Measurements from ENCODE around the gene CNTRL. TPM values are rescaled to one million over a fixed set of nuclear protein-coding genes. Genes with fewer than 3 reads are reported as not detected.
"Not testable (repeated sequence)": the region's sequence is repeated elsewhere in the genome, so short reads cannot be mapped to it uniquely, and the experiment has no call there.

The CNTRL gene
- total RNA-seq: 3.4 TPM
- long read RNA-seq, partial matches to known transcripts: 2 of 5 reads
- long read RNA-seq, other reads (novel, unspliced or antisense): 3 of 5 reads

GRCh38 chr9:121074370-121075250 is at the start of gene CNTRL:
TSS of gene CNTRL (plus strand) at chr9:121074955. CDS start at chr9:121088327, 13,372 bp downstream.
- Histone ChIP-seq H3K4me3 (peak within 1 kb of the TSS; percentile 90), H3K27me3 (ENCODE audit: low read depth) (no peaks in the 10 kb centered on the region), H3K36me3 (no peaks in the 10 kb centered on the region), H3K4me1 (peaks cover 24% of the 10 kb centered on the region), H3K9me3 (replicated peaks) (no peaks in the 10 kb centered on the region), H3K27ac (replicated peaks) (peak within 1 kb of the TSS; percentile 86)
- peak; percentile 90 for DNase-seq
- no peak for TF ChIP-seq CTCF (IDR thresholded peaks at IDR 0.05; ENCODE audit: borderline replicate concordance)
- intact Hi-C loops (cut with micrococcal nuclease): no loop called here

GRCh38 chr9:121026260-121026691 is 48.5 kb upstream of the CNTRL start:
- no peak for TF ChIP-seq CTCF (IDR thresholded peaks at IDR 0.05; ENCODE audit: borderline replicate concordance)
- intact Hi-C loops (cut with micrococcal nuclease): no loop called here
- DNase-seq: no peak
- Histone ChIP-seq H3K4me3 (no peak overlapping the region), H3K4me1 (no peaks in the 10 kb centered on the region), H3K27ac (replicated peaks) (no peak overlapping the region), H3K36me3 (no peaks in the 10 kb centered on the region), H3K9me3 (replicated peaks) (no peaks in the 10 kb centered on the region), H3K27me3 (ENCODE audit: low read depth) (no peaks in the 10 kb centered on the region)

- H3K36me3 ChIP-seq: no peaks in the 10 kb centered on the region
- no peak for DNase-seq
- no peaks in the 10 kb centered on the region for H3K9me3 ChIP-seq (replicated peaks)
- no peak overlapping the region for H3K27ac ChIP-seq (replicated peaks)
- intact Hi-C loops (cut with micrococcal nuclease): no loop called here
- H3K27me3 ChIP-seq (ENCODE audit: low read depth): no peaks in the 10 kb centered on the region
- no peak for TF ChIP-seq CTCF (IDR thresholded peaks at IDR 0.05; ENCODE audit: borderline replicate concordance)
- no peak overlapping the region for H3K4me3 ChIP-seq
- H3K4me1 ChIP-seq: no peaks in the 10 kb centered on the region
Measured at GRCh38 chr9:121026768-121027167, 48.0 kb upstream of the CNTRL start.

- H3K4me1 ChIP-seq; H3K27ac ChIP-seq (replicated peaks); H3K36me3 ChIP-seq: not testable (repeated sequence)
Measured at GRCh38 chr9:121028285-121028684, 46.5 kb upstream of the CNTRL start.

GRCh38 chr9:121029469-121029868 is 45.3 kb upstream of the CNTRL start:
- DNase-seq: no peak
- Histone ChIP-seq H3K4me1 (no peaks in the 10 kb centered on the region), H3K27ac (replicated peaks) (no peak overlapping the region), H3K27me3 (ENCODE audit: low read depth) (no peaks in the 10 kb centered on the region), H3K9me3 (replicated peaks) (no peaks in the 10 kb centered on the region), H3K36me3 (no peaks in the 10 kb centered on the region), H3K4me3 (no peak overlapping the region)
- intact Hi-C loops (cut with micrococcal nuclease): no loop called here
- no peak for TF ChIP-seq CTCF (IDR thresholded peaks at IDR 0.05; ENCODE audit: borderline replicate concordance)

More at GRCh38 chr9:121028285-121028684, 46.5 kb upstream of the CNTRL start:
- H3K4me3 ChIP-seq; H3K9me3 ChIP-seq (replicated peaks); intact Hi-C loops (cut with micrococcal nuclease); H3K27me3 ChIP-seq (ENCODE audit: low read depth); DNase-seq: not testable (repeated sequence)

GRCh38 chr9:121034529-121034928 is 40.2 kb upstream of the CNTRL start:
- H3K9me3 ChIP-seq (replicated peaks): peaks cover 4% of the 10 kb centered on the region
- H3K4me3 ChIP-seq: no peak overlapping the region
- intact Hi-C loops (cut with micrococcal nuclease): no loop called here
- no peaks in the 10 kb centered on the region for H3K4me1 ChIP-seq
- H3K27me3 ChIP-seq (ENCODE audit: low read depth): no peaks in the 10 kb centered on the region
- H3K36me3 ChIP-seq: no peaks in the 10 kb centered on the region
- no peak for DNase-seq
- H3K27ac ChIP-seq (replicated peaks): no peak overlapping the region
- TF ChIP-seq CTCF (IDR thresholded peaks at IDR 0.05; ENCODE audit: borderline replicate concordance): no peak

- H3K36me3 ChIP-seq; H3K9me3 ChIP-seq (replicated peaks); H3K27me3 ChIP-seq (ENCODE audit: low read depth); H3K4me1 ChIP-seq; DNase-seq; H3K27ac ChIP-seq (replicated peaks); intact Hi-C loops (cut with micrococcal nuclease); H3K4me3 ChIP-seq: not testable (repeated sequence)
Measured at GRCh38 chr9:121035717-121036116, 39.0 kb upstream of the CNTRL start.

Data from left ventricle myocardium inferior (tissue), 1 donor.